DMS153 treated with DMSO at 0.1 percent for 48 hours (cell line): Measurements from ENCODE around the gene RBBP8NL.
"Not testable (repeated sequence)": the region's sequence is repeated elsewhere in the genome, so short reads cannot be mapped to it uniquely, and the experiment has no call there.

Experiments used
- DNase-seq: peaks from one replicate; lab custom pipeline; 2025; ENCODE audit not compliant: unreplicated experiment; lab: John Stamatoyannopoulos, UW

Gene RBBP8NL

GRCh38 chr20:62445553-62446340, 18.4 kb upstream of the RBBP8NL start:
- DNase-seq, result no peak

- DNase-seq, result no peak
These were observed 16.9 kb upstream of the RBBP8NL start for GRCh38 chr20:62444286-62444685.

- no peak for DNase-seq
These were observed 14.7 kb upstream of the RBBP8NL start for GRCh38 chr20:62441987-62442539.

GRCh38 chr20:62439218-62439617, 11.9 kb upstream of the RBBP8NL start:
- DNase-seq, result no peak

GRCh38 chr20:62437927-62438326, 10.6 kb upstream of the RBBP8NL start:
- DNase-seq, result no peak

GRCh38 chr20:62437496-62437895, 10.2 kb upstream of the RBBP8NL start:
- DNase-seq, result no peak

- no peak for DNase-seq
These were observed 9.4 kb upstream of the RBBP8NL start for GRCh38 chr20:62436692-62437091.

GRCh38 chr20:62433658-62434497, 6.5 kb upstream of the RBBP8NL start:
- no peak for DNase-seq

GRCh38 chr20:62430866-62431447, 3.6 kb upstream of the RBBP8NL start:
- DNase-seq, result no peak

- DNase-seq, result no peak
These were observed 3.0 kb upstream of the RBBP8NL start for GRCh38 chr20:62430311-62430853.

- no peak for DNase-seq
These were observed 2.3 kb upstream of the RBBP8NL start for GRCh38 chr20:62429455-62430310.

- no peak for DNase-seq
These were observed 1.3 kb upstream of the RBBP8NL start for GRCh38 chr20:62428396-62429295.

- no peak for DNase-seq
These were observed 648 bp upstream of the RBBP8NL start for GRCh38 chr20:62428002-62428372.

- DNase-seq, result no peak
These were observed 624 bp downstream of the RBBP8NL start for GRCh38 chr20:62426699-62427131.

- not testable (repeated sequence) for DNase-seq
These were observed 1.3 kb downstream of the RBBP8NL start for GRCh38 chr20:62426059-62426348.

GRCh38 chr20:62425281-62426058, 1.9 kb downstream of the RBBP8NL start:
- no peak for DNase-seq

GRCh38 chr20:62424249-62425107, 2.9 kb downstream of the RBBP8NL start:
- no peak for DNase-seq

GRCh38 chr20:62423326-62423706, 4.0 kb downstream of the RBBP8NL start:
- no peak for DNase-seq
